ENCODE data around the gene ARSK. TPM values are rescaled to one million over a fixed set of nuclear protein-coding genes. Genes with fewer than 3 reads are reported as not detected.
A peak's percentile ranks its signal among the peaks of the same experiment; 100 is the strongest.
"Not testable (repeated sequence)": the region's sequence is repeated elsewhere in the genome, so short reads cannot be mapped to it uniquely, and the experiment has no call there.

The ARSK gene
- total RNA-seq, 1 donor from 2014 or later, result 13.0 TPM

DNA sequence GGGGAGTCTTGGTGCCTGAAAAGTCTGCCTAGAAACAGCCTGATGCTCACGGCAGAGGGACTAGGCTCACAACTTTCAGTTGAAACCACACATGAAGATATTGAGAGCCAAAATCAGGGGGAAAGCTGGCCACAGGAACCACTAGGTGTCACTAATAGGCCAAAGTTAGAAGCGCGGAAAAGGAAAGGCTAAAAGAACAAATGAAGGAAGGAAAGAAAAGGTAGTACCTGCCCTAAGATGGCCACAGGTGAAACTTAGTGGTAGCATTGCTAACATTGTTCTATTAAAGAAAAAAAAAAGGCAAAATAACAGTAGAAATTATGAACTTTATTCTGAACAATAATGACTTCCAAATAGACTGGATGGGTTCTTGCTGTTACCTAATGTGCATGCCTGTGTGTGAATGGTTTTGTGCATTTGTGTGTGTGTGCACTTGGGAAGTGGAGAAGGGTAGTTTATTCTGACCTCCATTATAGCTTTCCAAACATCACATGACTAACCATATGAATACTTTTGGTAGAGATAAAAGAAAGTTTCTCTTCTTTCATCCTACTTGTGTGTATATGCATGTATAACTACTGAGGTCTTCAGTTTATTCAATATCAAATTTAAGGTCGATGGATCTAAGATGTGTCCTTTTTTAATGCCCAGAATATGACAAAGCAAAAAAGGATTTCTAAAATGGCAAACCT is 89.6 kb downstream of the ARSK start:
- FAIRE-seq, result no peak
- DNase-seq (ENCODE audit: low spot score in 2 of 2), result peak in 1 of 2 donors; percentile 31

DNA sequence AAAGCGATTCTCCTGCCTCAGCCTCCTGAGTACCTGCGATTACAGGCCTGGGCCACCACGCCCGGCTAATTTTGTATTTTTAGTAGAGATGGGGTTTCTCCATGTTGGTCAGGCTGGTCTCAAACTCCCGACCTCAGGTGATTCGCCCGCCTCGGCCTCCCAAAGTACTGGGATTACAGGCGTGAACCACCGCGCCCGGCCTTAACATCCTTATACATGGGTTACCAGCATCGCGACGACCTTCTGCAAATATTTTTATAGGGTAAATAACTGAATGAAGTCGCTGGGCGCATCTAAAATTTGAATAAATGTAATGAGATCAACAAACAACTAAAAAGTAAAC is 91.3 kb downstream of the ARSK start:
- not testable (repeated sequence) for DNase-seq (ENCODE audit: low spot score in 2 of 2); FAIRE-seq

DNA sequence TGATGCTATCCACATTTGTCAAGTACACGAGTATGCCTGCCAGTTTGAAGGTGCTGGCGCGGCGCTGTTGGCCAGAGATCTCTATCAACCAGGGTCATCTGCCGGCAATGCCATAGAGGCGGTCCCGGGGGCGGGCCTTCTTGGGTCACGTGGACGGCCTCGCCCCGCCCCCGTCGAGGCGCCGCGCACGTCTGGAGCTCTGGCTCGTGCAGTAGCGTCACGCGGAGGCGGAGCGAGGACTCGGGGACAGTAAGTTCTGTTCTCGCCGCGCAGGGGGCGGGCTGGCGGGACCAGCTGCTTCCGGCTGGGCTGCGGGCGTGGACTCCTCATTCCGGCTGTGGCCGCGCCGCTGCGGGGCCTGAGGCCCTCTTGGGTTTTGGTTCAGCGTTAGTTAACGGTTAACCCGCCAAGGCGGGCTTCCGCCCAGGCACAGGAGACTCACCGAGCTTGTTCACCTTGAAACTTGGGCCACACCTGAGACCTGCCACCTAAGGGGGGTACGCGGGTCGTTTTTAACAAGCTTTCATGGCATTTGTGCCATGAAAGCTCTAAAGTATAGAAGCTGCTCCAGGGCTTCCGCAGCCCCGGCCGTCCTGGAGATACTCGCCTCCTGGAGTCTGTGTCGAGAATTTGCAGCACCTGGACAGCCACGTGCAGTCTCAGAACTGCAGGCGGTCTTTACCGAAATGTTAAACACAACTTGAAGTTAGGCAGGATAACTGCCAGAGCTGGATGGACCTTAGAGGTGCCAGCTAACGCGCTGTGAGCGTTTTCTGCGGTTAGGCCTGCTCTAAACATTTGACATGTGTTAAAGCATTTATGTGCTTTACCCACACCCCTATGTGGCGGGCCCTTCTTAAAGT is 91.9 kb downstream of the ARSK start, which contains the start of gene RFESD:
TSS of gene RFESD (plus strand) at position 209 of the 863 bp plus-strand sequence. CDS start 5,495 bp downstream, outside the sequence.
- FAIRE-seq (peak; percentile 17), DNase-seq (ENCODE audit: low spot score in 2 of 2) (peak; percentile 83 to 89)

DNA sequence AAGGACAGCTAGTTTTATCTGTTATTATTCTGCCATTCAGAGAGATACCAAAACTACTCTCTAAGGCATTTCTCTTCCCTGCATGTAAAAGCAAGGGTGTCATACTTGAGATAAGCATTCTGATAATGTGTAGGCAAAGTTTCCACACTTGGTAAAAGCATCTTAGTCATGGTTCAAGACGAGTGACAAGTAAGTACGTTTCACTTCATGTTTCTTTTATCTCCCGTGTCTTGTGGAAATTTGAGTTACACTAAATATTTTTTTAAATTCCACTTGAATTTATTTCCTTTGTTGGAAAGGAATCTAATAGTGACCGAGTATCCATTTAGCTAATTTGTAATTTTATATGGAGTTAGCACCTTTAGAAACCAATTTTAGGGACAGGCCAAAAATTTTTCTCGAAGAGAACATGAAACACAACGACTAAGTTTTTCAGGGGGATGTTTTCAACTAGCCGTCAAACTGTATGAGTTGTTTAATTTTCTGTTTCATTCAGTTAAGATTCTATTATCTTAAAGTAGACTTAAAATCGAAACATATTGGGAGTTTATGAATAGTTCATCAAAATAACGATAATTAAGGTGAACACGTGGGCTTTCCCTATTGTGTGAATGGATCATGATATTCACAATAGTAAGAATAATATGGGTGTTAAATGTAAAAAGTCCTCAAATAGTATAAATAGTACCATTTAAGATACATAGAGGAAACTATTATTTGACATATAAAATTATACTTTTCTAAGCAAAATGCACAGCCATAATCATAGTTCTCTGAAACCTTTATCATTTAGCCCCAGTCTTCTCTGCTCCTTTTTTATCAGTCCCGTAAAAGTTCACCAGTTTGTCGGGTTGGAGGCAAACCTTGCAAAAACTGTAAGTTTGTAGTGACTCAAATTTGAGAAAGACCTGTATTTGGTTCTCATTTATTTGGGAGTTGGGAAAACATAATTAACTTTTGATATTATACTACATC is 93.3 kb downstream of the ARSK start:
- FAIRE-seq, result no peak
- DNase-seq (ENCODE audit: low spot score in 2 of 2), result no peak

DNA sequence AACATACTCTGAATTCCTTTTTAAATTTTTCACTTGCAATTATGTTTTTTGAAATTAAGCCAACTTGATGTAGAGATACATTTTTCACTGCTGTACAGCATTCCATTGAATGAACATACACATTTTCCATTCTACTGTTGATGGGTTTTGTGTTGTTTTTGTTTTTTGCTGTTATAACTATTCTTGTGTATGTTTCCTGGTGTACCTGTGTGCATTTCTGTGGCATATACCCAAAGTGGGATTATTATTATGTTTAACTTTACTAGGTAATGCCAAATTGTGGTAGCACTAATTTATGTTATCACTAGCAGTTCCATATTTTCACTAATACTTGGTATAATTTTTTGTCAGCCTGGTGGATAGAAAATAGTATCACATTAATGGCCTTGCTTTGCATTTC is 94.4 kb downstream of the ARSK start:
- DNase-seq (ENCODE audit: low spot score in 2 of 2) (no peak), FAIRE-seq (no peak)

DNA sequence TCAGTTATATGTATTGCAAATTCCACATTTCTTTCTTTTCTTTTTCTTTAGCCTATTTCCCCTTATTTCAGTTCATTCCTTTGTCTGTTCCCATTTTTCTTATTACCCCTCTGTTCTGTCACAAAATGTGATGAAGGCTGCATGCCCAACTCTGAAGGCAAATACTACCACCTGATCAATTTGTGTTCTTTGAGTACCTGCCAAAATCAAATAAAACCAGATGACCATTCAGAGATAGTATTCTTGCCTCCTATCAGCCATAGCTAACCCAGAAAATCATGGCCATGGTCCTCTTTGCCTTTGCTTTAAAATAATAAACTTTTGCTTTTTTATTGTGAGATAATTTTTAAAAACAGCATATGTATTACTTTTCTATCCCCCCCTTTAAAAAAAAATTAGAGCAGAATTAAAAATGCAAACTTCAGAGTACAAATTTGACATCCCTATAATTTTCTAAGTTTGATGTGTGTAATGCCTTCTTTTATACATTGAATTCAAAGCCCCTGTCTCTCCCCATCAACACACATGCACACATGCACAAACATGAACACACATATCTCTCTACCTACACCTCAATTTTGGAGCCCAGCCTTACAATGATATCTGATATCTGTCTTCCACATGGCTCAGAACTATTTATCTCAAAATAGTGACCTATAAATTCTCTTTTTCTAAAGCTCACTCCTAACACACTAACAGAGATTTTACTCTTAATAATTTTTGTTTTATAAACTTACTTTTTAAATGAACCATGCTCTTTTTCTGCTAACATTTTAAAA is 95.1 kb downstream of the ARSK start:
- FAIRE-seq (no peak), DNase-seq (ENCODE audit: low spot score in 2 of 2) (no peak)

DNA sequence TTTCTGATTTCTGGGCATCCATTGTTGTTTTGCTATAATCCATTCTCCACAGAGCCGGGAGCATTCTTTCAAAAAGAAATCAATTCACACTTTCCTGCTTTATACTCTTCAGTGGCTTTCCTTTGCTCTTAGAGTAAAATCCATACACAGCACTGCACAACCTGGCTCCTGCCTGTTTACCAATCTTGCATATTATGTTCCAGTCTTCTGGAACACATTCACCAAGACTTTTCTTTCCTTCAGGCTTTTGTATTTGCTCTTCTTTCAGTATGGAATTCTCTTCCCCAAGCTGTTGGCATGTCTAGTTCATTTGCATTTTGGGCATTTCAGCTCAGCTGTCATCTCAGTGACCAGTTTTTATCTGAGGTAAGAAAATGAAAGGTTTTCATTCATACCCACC is 97.9 kb downstream of the ARSK start:
- FAIRE-seq (no peak), DNase-seq (ENCODE audit: low spot score in 2 of 2) (no peak)

DNA sequence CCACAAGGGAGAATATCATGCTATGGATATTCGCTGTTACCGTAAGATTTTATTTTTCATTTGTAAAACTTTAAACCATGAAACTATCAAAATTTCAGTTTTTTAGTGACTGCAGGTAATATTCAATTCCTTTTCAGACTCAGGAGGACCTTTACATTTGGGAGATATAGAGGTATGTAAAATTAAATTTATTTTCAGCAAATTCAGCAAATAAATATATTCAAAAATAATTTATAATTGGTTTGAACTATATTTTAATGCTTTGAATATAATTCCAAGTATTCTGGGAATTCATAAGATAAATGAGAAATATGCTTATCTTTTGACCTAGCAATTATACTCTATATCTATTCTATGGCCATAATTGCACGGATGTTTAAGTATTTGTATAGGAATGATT is 99.3 kb downstream of the ARSK start:
- DNase-seq (ENCODE audit: low spot score in 2 of 2) (no peak), FAIRE-seq (peak; percentile 15)

Small RNAs within 50 kb of the gene (small RNA-seq; reads per million reads assigned to genes)
- not detected for gene RNU6-308P

Other genes starting within 250 kb of the ARSK start
- gene FAM81B, start 163.7 kb upstream of the ARSK start, total RNA-seq, result not detected
- gene SKIC3, start 124 bp upstream of the ARSK start, total RNA-seq, result 152 TPM
- not detected for gene GPR150, start 65.0 kb downstream of the ARSK start, total RNA-seq
- 1.2 TPM for gene RFESD, start 91.7 kb downstream of the ARSK start, total RNA-seq
- gene SPATA9, start 127.9 kb downstream of the ARSK start, total RNA-seq, result 0.82 TPM
- gene RHOBTB3, start 176.2 kb downstream of the ARSK start, total RNA-seq, result 312 TPM